PC-3 (cell line): ENCODE measurements around the gene UCP2.

Experiments used
- CTCF ChIP-seq: fragments of 300-600 bp; sonication (generic); conservative IDR thresholded peaks from 2 replicates; pipeline ENCODE4 v1.5.1; 2017; ENCODE audit warnings: antibody characterized with exemption, low read depth, mild to moderate bottlenecking, low read length
- EZH2 ChIP-seq: fragments of 300-600 bp; sonication (generic); IDR thresholded peaks from one replicate; pipeline ENCODE4 v1.6.1; 2017; ENCODE audit warnings: antibody characterized with exemption, mild to moderate bottlenecking, low read length; ENCODE audit not compliant: unreplicated experiment
- EZH2phosphoT487 ChIP-seq: fragments of 300-600 bp; sonication (generic); IDR thresholded peaks from 2 replicates; pipeline ENCODE4 v1.6.1; 2018; ENCODE audit warnings: mild to moderate bottlenecking, antibody characterized with exemption, low read length, borderline replicate concordance

DNA sequence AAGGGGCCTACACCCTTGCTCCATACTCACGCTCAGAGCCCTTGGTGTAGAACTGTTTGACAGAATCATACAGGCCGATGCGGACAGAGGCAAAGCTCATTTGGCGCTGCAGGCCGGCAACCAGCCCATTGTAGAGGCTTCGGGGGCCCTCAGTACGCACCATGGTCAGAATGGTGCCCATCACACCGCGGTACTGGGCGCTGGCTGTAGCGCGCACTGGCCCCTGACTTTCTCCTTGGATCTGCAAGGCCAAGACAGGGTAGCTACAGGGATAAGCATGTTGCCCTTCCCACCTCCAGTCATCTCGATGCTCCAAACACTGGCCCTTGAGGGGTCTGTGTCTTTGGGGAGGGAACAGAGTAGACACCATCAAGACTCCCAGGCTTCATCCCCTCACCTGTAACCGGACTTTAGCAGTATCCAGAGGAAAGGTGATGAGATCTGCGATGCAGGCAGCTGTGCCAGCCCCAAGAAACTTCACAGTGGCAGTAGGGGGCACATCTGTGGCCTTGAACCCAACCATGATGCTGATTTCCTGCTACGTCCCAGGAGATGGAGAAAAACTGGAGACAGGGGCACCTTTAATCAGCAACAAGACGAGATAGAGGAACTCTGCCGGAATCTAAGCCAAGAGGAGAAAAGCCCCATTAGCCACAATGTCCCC lies 4.7 kb downstream of the UCP2 start:
- TF ChIP-seq CTCF (no peak), EZH2 (no peak), EZH2phosphoT487 (no peak)
